ENCODE measurements around the gene PRSS21.

Gene PRSS21

GRCh38 chr16:2824626-2825025 lies 7.6 kb downstream of the PRSS21 start:
- TF ChIP-seq CTCF (IDR thresholded peaks at IDR 0.05; ENCODE audit: low read depth, low read length, missing control alignments): no peak
- Histone ChIP-seq H3K27me3 (replicated peaks) (no peaks in the 10 kb centered on the region), H3K4me3 (ENCODE audit: low read depth, low read length) (no peak overlapping the region), H3K36me3 (replicated peaks) (no peaks in the 10 kb centered on the region), H3K27ac (no peak overlapping the region)
- in situ Hi-C loops (cut with HindIII; ENCODE audit: low pct_ligation_motif_present, low sequenced_read_pairs): no loop called here
- no peak for DNase-seq

DNA sequence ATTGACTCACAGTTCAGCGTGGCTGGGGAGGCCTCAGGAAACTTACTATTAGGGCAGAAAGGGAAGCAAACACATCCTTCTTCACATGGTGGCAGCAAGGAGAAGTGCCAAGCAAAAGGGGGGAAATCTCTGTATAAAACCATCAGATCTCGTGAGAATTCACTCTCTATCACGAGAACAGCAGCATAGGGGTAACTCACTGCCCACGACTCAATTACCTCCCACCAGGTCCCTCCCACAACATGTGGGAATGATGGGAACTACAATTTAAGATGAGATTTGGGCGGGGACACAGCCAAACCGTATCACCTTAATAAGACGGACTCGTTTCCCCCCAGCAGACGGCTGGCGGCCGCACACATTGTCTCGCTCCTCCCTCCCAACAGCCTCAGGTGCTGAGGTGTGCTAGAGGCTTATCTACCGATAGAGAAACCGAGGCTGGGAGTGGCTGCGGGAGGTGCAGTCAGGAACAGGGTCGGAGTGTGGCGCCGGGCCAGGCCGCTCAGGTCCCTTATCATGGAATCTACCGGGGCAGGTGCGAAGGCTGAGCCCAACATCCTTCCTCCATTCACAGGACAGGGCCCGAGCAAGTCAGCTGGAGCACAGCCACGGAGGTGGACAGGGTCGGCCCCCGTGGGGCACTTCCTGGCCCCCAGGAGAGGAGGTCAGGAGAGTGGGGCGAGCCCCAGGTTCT lies 8.2 kb downstream of the PRSS21 start:
- in situ Hi-C loops (cut with HindIII; ENCODE audit: low pct_ligation_motif_present, low sequenced_read_pairs): no loop called here
- no peaks in the 10 kb centered on the region for H3K36me3 ChIP-seq (replicated peaks)
- no peak overlapping the region for H3K4me3 ChIP-seq (ENCODE audit: low read depth, low read length)
- no peaks in the 10 kb centered on the region for H3K27me3 ChIP-seq (replicated peaks)
- H3K27ac ChIP-seq: no peak overlapping the region
- no peak for TF ChIP-seq CTCF (IDR thresholded peaks at IDR 0.05; ENCODE audit: low read depth, low read length, missing control alignments)
- no peak for DNase-seq

DNA sequence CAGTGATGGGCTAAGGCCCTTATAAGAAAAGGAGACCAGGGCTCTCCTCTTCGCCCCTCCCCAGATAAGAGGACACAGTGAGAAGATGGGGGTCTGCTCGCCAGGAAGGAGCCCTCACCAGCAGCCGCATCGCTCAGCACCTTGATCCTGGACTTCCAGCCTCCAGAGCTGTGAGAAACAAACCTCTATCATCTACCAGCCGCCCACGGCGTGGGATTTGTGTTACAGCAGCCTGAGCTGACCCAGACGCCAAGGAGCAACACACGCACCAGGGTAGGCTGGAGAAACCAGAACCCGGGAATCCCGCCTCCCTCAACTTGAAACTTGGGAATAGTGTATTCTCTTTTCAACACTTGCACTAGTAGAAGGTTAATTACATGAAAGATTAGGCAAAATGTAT lies 8.9 kb downstream of the PRSS21 start:
- DNase-seq: no peak
- no peak overlapping the region for H3K27ac ChIP-seq
- H3K36me3 ChIP-seq (replicated peaks): no peaks in the 10 kb centered on the region
- no peaks in the 10 kb centered on the region for H3K27me3 ChIP-seq (replicated peaks)
- H3K4me3 ChIP-seq (ENCODE audit: low read depth, low read length): no peak overlapping the region
- in situ Hi-C loops (cut with HindIII; ENCODE audit: low pct_ligation_motif_present, low sequenced_read_pairs): no loop called here
- no peak for TF ChIP-seq CTCF (IDR thresholded peaks at IDR 0.05; ENCODE audit: low read depth, low read length, missing control alignments)

DNA sequence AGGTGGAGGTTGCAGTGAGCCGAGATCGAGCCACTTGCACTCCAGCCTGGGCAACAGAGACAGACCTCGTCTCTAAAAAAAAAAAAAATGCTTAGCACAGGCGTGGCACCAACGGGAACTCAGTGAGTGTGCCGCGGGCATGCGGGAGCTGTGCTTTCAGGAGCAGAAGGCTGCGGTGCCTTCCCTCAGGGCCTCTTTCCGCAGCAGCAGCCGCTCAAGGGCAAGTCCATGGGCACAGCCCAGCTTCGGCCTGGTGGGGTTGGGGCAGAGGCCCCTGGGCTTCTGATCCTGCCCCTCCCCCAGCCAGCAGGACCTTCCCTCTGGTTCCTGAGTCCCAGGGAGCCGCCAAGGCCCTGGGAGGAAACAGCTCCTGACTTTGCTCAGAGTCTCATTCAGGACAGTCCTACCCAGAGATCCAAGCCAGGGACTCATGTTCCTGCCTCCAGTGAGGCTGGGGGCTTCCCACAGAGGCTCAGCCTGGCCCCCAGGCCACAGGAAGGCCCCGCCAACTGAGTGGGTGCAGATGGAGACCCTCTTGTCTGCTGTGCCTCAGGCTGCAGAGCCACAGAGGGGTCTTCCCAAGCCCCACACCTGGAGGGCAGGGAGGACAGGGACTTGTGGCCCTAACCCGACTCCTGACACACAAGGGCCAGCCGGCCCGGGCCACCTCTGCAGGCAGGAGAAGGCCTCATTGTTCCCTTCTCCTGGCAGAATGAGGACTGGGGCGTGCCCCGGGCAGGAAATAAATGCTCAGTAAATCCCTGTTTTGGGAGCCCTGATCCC lies 9.7 kb downstream of the PRSS21 start:
- no peak overlapping the region for H3K27ac ChIP-seq
- H3K27me3 ChIP-seq (replicated peaks): no peaks in the 10 kb centered on the region
- no peak overlapping the region for H3K4me3 ChIP-seq (ENCODE audit: low read depth, low read length)
- no peaks in the 10 kb centered on the region for H3K36me3 ChIP-seq (replicated peaks)
- no peak for TF ChIP-seq CTCF (IDR thresholded peaks at IDR 0.05; ENCODE audit: low read depth, low read length, missing control alignments)
- in situ Hi-C loops (cut with HindIII; ENCODE audit: low pct_ligation_motif_present, low sequenced_read_pairs): no loop called here
- DNase-seq: no peak

GRCh38 chr16:2827374-2827791 lies 10.3 kb downstream of the PRSS21 start:
- Histone ChIP-seq H3K36me3 (replicated peaks) (no peaks in the 10 kb centered on the region), H3K4me3 (ENCODE audit: low read depth, low read length) (no peak overlapping the region), H3K27me3 (replicated peaks) (no peaks in the 10 kb centered on the region), H3K27ac (no peak overlapping the region)
- DNase-seq: no peak
- in situ Hi-C loops (cut with HindIII; ENCODE audit: low pct_ligation_motif_present, low sequenced_read_pairs): no loop called here
- TF ChIP-seq CTCF (IDR thresholded peaks at IDR 0.05; ENCODE audit: low read depth, low read length, missing control alignments): no peak

Data from brain microvascular endothelial cell (primary cell).